ENCODE results near the gene REG4. TPM values are rescaled to one million over a fixed set of nuclear protein-coding genes. Genes with fewer than 3 reads are reported as not detected.
A peak's percentile ranks its signal among the peaks of the same experiment; 100 is the strongest.

Gene REG4
- total RNA-seq, 2 experiments from 2014 or later: not detected

GRCh38 chr1:119827010-119827409, 15.8 kb upstream of the REG4 start:
- ChIA-PET CTCF (interaction anchor here (0.9 to 1.0 kb wide), 3 partner anchors 10 to 26 kb away, joined by 3 read pairs; no protein-coding TSS in a partner anchor), POLR2A (no interaction called here)
- Mint-ChIP-seq H3K27ac (no peak overlapping the region), H3K4me3 (no peak overlapping the region), H3K36me3 (ENCODE audit: low read depth) (no peaks in the 10 kb centered on the region), H3K4me1 (no peaks in the 10 kb centered on the region), H3K9me3 (no peaks in the 10 kb centered on the region), H3K27me3 (peaks cover 46% of the 10 kb centered on the region)
- DNase-seq: no peak

- peaks cover 30% of the 10 kb centered on the region for H3K27me3 Mint-ChIP-seq
- H3K27ac Mint-ChIP-seq: no peak overlapping the region
- no peak overlapping the region for H3K4me3 Mint-ChIP-seq
- DNase-seq: no peak
- H3K36me3 Mint-ChIP-seq (ENCODE audit: low read depth): no peaks in the 10 kb centered on the region
- no peaks in the 10 kb centered on the region for H3K9me3 Mint-ChIP-seq
- no peaks in the 10 kb centered on the region for H3K4me1 Mint-ChIP-seq
- ChIA-PET CTCF (interaction anchor here (1.6 to 2.4 kb wide), 2 partner anchors 13 to 78 kb away, joined by 4 to 7 read pairs; no protein-coding TSS in a partner anchor), POLR2A (no interaction called here)
Observed at GRCh38 chr1:119822406-119822805, 11.1 kb upstream of the REG4 start.

GRCh38 chr1:119818181-119818580, 6.9 kb upstream of the REG4 start:
- Mint-ChIP-seq H3K4me3 (no peak overlapping the region), H3K4me1 (peaks cover 2% of the 10 kb centered on the region), H3K9me3 (no peaks in the 10 kb centered on the region), H3K27me3 (peaks cover 40% of the 10 kb centered on the region), H3K36me3 (ENCODE audit: low read depth) (no peaks in the 10 kb centered on the region), H3K27ac (no peak overlapping the region)
- DNase-seq: no peak
- ChIA-PET CTCF (interaction anchor here (0.9 to 1.7 kb wide), 2 partner anchors 9 to 74 kb away, joined by 5 to 10 read pairs; no protein-coding TSS in a partner anchor), POLR2A (interaction anchor here (0.6 kb wide), 1 partner anchor 50 kb away, joined by 3 read pairs; no protein-coding TSS in a partner anchor)

GRCh38 chr1:119816407-119816806, 5.1 kb upstream of the REG4 start:
- no peak for DNase-seq

GRCh38 chr1:119815928-119816327, 4.7 kb upstream of the REG4 start:
- Mint-ChIP-seq H3K36me3 (ENCODE audit: low read depth) (no peaks in the 10 kb centered on the region), H3K27ac (no peak overlapping the region), H3K27me3 (peaks cover 48% of the 10 kb centered on the region), H3K4me3 (no peak overlapping the region), H3K4me1 (peaks cover 2% of the 10 kb centered on the region), H3K9me3 (no peaks in the 10 kb centered on the region)
- DNase-seq: no peak
- ChIA-PET CTCF (interaction anchor here (1.2 kb wide), 1 partner anchor 133 kb away, joined by 3 read pairs; no protein-coding TSS in a partner anchor), POLR2A (no interaction called here)

More at GRCh38 chr1:119816407-119816806, 5.1 kb upstream of the REG4 start:
- ChIA-PET POLR2A (no interaction called here), CTCF (interaction anchor here (1.1 kb wide), 1 partner anchor 11 kb away, joined by 3 read pairs; no protein-coding TSS in a partner anchor)
- Mint-ChIP-seq H3K4me1 (peaks cover 2% of the 10 kb centered on the region), H3K9me3 (no peaks in the 10 kb centered on the region), H3K4me3 (no peak overlapping the region), H3K27me3 (peaks cover 48% of the 10 kb centered on the region), H3K36me3 (ENCODE audit: low read depth) (no peaks in the 10 kb centered on the region), H3K27ac (no peak overlapping the region)

- DNase-seq: no peak
- Mint-ChIP-seq H3K4me3 (no peak overlapping the region), H3K9me3 (no peaks in the 10 kb centered on the region), H3K36me3 (ENCODE audit: low read depth) (no peaks in the 10 kb centered on the region), H3K27me3 (peaks cover 48% of the 10 kb centered on the region), H3K4me1 (peaks cover 2% of the 10 kb centered on the region), H3K27ac (no peak overlapping the region)
- POLR2A ChIA-PET: no interaction called here
- CTCF ChIA-PET: interaction anchor here (1.2 kb wide), 1 partner anchor 133 kb away, joined by 3 read pairs; no protein-coding TSS in a partner anchor
Observed at GRCh38 chr1:119815361-119815760, 4.1 kb upstream of the REG4 start.

GRCh38 chr1:119814288-119814687, 3.0 kb upstream of the REG4 start:
- H3K4me1 Mint-ChIP-seq: peaks cover 3% of the 10 kb centered on the region
- H3K9me3 Mint-ChIP-seq: no peaks in the 10 kb centered on the region
- CTCF ChIA-PET: interaction anchor here (0.7 kb wide), 1 partner anchor 19 kb away, joined by 4 read pairs; no protein-coding TSS in a partner anchor
- no peak overlapping the region for H3K27ac Mint-ChIP-seq
- POLR2A ChIA-PET: no interaction called here
- H3K4me3 Mint-ChIP-seq: no peak overlapping the region
- no peak for DNase-seq
- no peaks in the 10 kb centered on the region for H3K36me3 Mint-ChIP-seq (ENCODE audit: low read depth)
- peaks cover 44% of the 10 kb centered on the region for H3K27me3 Mint-ChIP-seq

GRCh38 chr1:119811985-119812557, 811 bp upstream of the REG4 start:
- POLR2A ChIA-PET: no interaction called here
- H3K27ac Mint-ChIP-seq: no peak overlapping the region
- DNase-seq: no peak
- H3K27me3 Mint-ChIP-seq: peaks cover 60% of the 10 kb centered on the region
- peaks cover 5% of the 10 kb centered on the region for H3K4me1 Mint-ChIP-seq
- H3K9me3 Mint-ChIP-seq: no peaks in the 10 kb centered on the region
- CTCF ChIA-PET: interaction anchor here (1.3 kb wide), 1 partner anchor 67 kb away, joined by 3 read pairs; no protein-coding TSS in a partner anchor
- no peaks in the 10 kb centered on the region for H3K36me3 Mint-ChIP-seq (ENCODE audit: low read depth)
- no peak overlapping the region for H3K4me3 Mint-ChIP-seq

- ChIA-PET CTCF (interaction anchor here (0.6 to 2.2 kb wide), 25 partner anchors 9 to 159 kb away, joined by 3 to 34 read pairs (median 4); no protein-coding TSS in a partner anchor), POLR2A (no interaction called here)
- DNase-seq: peak; percentile 77
- Mint-ChIP-seq H3K4me1 (peaks cover 3% of the 10 kb centered on the region), H3K27me3 (peaks cover 65% of the 10 kb centered on the region), H3K9me3 (no peaks in the 10 kb centered on the region), H3K4me3 (no peak overlapping the region), H3K27ac (no peak overlapping the region), H3K36me3 (ENCODE audit: low read depth) (no peaks in the 10 kb centered on the region)
Observed at GRCh38 chr1:119808972-119809550, 2.2 kb downstream of the REG4 start.

- Mint-ChIP-seq H3K27ac (no peak overlapping the region), H3K27me3 (peaks cover 66% of the 10 kb centered on the region), H3K36me3 (ENCODE audit: low read depth) (no peaks in the 10 kb centered on the region), H3K4me1 (peaks cover 3% of the 10 kb centered on the region), H3K9me3 (no peaks in the 10 kb centered on the region), H3K4me3 (no peak overlapping the region)
- CTCF ChIA-PET: interaction anchor here (0.9 to 2.2 kb wide), 24 partner anchors 9 to 160 kb away, joined by 3 to 34 read pairs (median 4); no protein-coding TSS in a partner anchor
- DNase-seq: no peak
- POLR2A ChIA-PET: no interaction called here
Observed at GRCh38 chr1:119808491-119808890, 2.8 kb downstream of the REG4 start.

- H3K36me3 Mint-ChIP-seq (ENCODE audit: low read depth): no peaks in the 10 kb centered on the region
- peaks cover 3% of the 10 kb centered on the region for H3K4me1 Mint-ChIP-seq
- H3K27me3 Mint-ChIP-seq: peaks cover 55% of the 10 kb centered on the region
- DNase-seq: no peak
- no peak overlapping the region for H3K27ac Mint-ChIP-seq
- H3K9me3 Mint-ChIP-seq: no peaks in the 10 kb centered on the region
- POLR2A ChIA-PET: interaction anchor here (1.3 kb wide), 1 partner anchor 87 kb away, joined by 3 read pairs; no protein-coding TSS in a partner anchor
- CTCF ChIA-PET: interaction anchor here (1.2 kb wide), 1 partner anchor 10 kb away, joined by 7 read pairs; no protein-coding TSS in a partner anchor
- no peak overlapping the region for H3K4me3 Mint-ChIP-seq
Observed at GRCh38 chr1:119806489-119806888, 4.8 kb downstream of the REG4 start.

GRCh38 chr1:119805746-119806145, 5.5 kb downstream of the REG4 start:
- no peaks in the 10 kb centered on the region for H3K36me3 Mint-ChIP-seq (ENCODE audit: low read depth)
- POLR2A ChIA-PET: no interaction called here
- H3K4me1 Mint-ChIP-seq: peaks cover 3% of the 10 kb centered on the region
- no peak overlapping the region for H3K27ac Mint-ChIP-seq
- no peaks in the 10 kb centered on the region for H3K9me3 Mint-ChIP-seq
- no peak for DNase-seq
- H3K4me3 Mint-ChIP-seq: no peak overlapping the region
- CTCF ChIA-PET: no interaction called here
- H3K27me3 Mint-ChIP-seq: peaks cover 52% of the 10 kb centered on the region

GRCh38 chr1:119805247-119805646, 6.0 kb downstream of the REG4 start:
- Mint-ChIP-seq H3K27ac (no peak overlapping the region), H3K36me3 (ENCODE audit: low read depth) (no peaks in the 10 kb centered on the region)
- POLR2A ChIA-PET: no interaction called here

More at GRCh38 chr1:119805247-119805646, 6.0 kb downstream of the REG4 start:
- H3K9me3 Mint-ChIP-seq: no peaks in the 10 kb centered on the region
- H3K27me3 Mint-ChIP-seq: peaks cover 52% of the 10 kb centered on the region
- DNase-seq: no peak
- H3K4me1 Mint-ChIP-seq: peaks cover 3% of the 10 kb centered on the region
- no peak overlapping the region for H3K4me3 Mint-ChIP-seq
- CTCF ChIA-PET: no interaction called here

All from activated CD4-positive, alpha-beta memory T cell treated with anti-CD3 and anti-CD28 coated beads, Interleukin-2, amount 10 ng/mL, durations not matched to agents 7 days and 5 days (primary cell).